ENCODE measurements around the gene CEACAM18.

CEACAM18 gene

GRCh38 chr19:51539821-51540366 is 61.6 kb downstream of the CEACAM18 start:
- DNase-seq: no peak
